GM19099 (cell line): ENCODE data around the gene TAS2R41.

ENCODE experiments used
- POLR2A ChIP-seq: IDR thresholded peaks from 3 replicates; pipeline ENCODE4 v1.6.1; 2011; ENCODE audit warnings: low read depth; ENCODE audit not compliant: insufficient read length; ENCODE audit errors: extremely low read depth

The TAS2R41 gene

GRCh38 chr7:143499743-143500348 is 22.2 kb downstream of the TAS2R41 start:
- no peak for TF ChIP-seq POLR2A

- TF ChIP-seq POLR2A, result no peak
Observed at GRCh38 chr7:143503261-143503660, 25.6 kb downstream of the TAS2R41 start.

- no peak for TF ChIP-seq POLR2A
Observed at GRCh38 chr7:143504215-143504936, 26.7 kb downstream of the TAS2R41 start.

- no peak for TF ChIP-seq POLR2A
Observed at GRCh38 chr7:143504937-143505297, 27.2 kb downstream of the TAS2R41 start.

- no peak for TF ChIP-seq POLR2A
Observed at GRCh38 chr7:143505838-143506237, 28.2 kb downstream of the TAS2R41 start.

- TF ChIP-seq POLR2A, result no peak
Observed at GRCh38 chr7:143507094-143507518, 29.4 kb downstream of the TAS2R41 start.

GRCh38 chr7:143507534-143508055 is 29.9 kb downstream of the TAS2R41 start:
- no peak for TF ChIP-seq POLR2A

- TF ChIP-seq POLR2A, result no peak
Observed at GRCh38 chr7:143510854-143511592, 33.4 kb downstream of the TAS2R41 start.

- TF ChIP-seq POLR2A, result no peak
Observed at GRCh38 chr7:143511593-143512047, 33.9 kb downstream of the TAS2R41 start.

GRCh38 chr7:143512488-143513340 is 35.0 kb downstream of the TAS2R41 start:
- TF ChIP-seq POLR2A, result no peak

- no peak for TF ChIP-seq POLR2A
Observed at GRCh38 chr7:143514487-143514886, 36.8 kb downstream of the TAS2R41 start.

- no peak for TF ChIP-seq POLR2A
Observed at GRCh38 chr7:143514995-143515735, 37.5 kb downstream of the TAS2R41 start.

GRCh38 chr7:143516981-143517380 is 39.3 kb downstream of the TAS2R41 start:
- TF ChIP-seq POLR2A, result no peak

- TF ChIP-seq POLR2A, result no peak
Observed at GRCh38 chr7:143518521-143518920, 40.8 kb downstream of the TAS2R41 start.

GRCh38 chr7:143518941-143519340 is 41.3 kb downstream of the TAS2R41 start:
- no peak for TF ChIP-seq POLR2A
